ENCODE data around the gene GAB3. TPM values are rescaled to one million over a fixed set of nuclear protein-coding genes. Genes with fewer than 3 reads are reported as not detected.

GAB3 gene
- polyA plus RNA-seq, 1 of the 3 experiments (the other 2 are of a cell fraction), result 4.5 TPM

- WGBS (ENCODE audit: low lambda C conversion rate), result 41% methylated on average over 2 of the region's 2 CpGs
- ChIA-PET POLR2A (no interaction called here), CTCF (interaction anchor here (1.3 kb wide), 1 partner anchor 8 kb away, joined by 4 read pairs; no protein-coding TSS in a partner anchor)
Observed at GRCh38 chrX:154739952-154740465, 10.9 kb downstream of the GAB3 start.

More at GRCh38 chrX:154739952-154740465, 10.9 kb downstream of the GAB3 start:
- Histone ChIP-seq H3K9me2 (no peaks in the 10 kb centered on the region), H3K9me3 (no peaks in the 10 kb centered on the region), H3K4me2 (no peak overlapping the region), H3F3A (replicated peaks; ENCODE audit: insufficient read depth) (peaks cover 13% of the 10 kb centered on the region), H4K20me1 (ENCODE audit: insufficient read depth) (no peaks in the 10 kb centered on the region), H3K79me2 (ENCODE audit: insufficient read depth) (no peaks in the 10 kb centered on the region), H3K27me3 (ENCODE audit: insufficient read depth) (no peaks in the 10 kb centered on the region), H3K27ac (ENCODE audit: low read depth in 2 of 2, low read length in 1 of 2) (no peak overlapping the region), H3K4me3 (ENCODE audit: low read depth in 2 of 2, low read length in 1 of 2) (no peak overlapping the region), H3K9ac (no peak overlapping the region), H2AFZ (ENCODE audit: low read depth) (no peak overlapping the region), H3K4me1 (ENCODE audit: control insufficient read depth in 1 of 2, insufficient read depth in 2 of 2, low read depth in 1 of 2, low read length in 1 of 2) (0 out of 4 replicates have a peak, but pooled peaks cover 0 to 15% of the 10 kb centered on the region in 2 experiments), H3K36me3 (replicated peaks in 1 of 2; ENCODE audit: control insufficient read depth in 1 of 2, insufficient read depth in 2 of 2, low read length in 1 of 2) (no peaks in the 10 kb centered on the region)
- TF ChIP-seq SMC3 (IDR thresholded peaks at IDR 0.05; ENCODE audit: low read depth, low read length) (no peak), YY1 (IDR thresholded peaks at IDR 0.05; ENCODE audit: low read depth) (no peak), MXI1 (IDR thresholded peaks at IDR 0.05; ENCODE audit: low read depth, low read length) (no peak), RXRA (IDR thresholded peaks at IDR 0.05; ENCODE audit: borderline replicate concordance, low read depth) (no peak), EZH2phosphoT487 (IDR thresholded peaks at IDR 0.05; ENCODE audit: borderline replicate concordance, low read depth) (no peak), JUND (IDR thresholded peaks at IDR 0.05) (no peak), IRF3 (IDR thresholded peaks at IDR 0.05; ENCODE audit: low read depth, low read length) (no peak), POLR2AphosphoS5 (IDR thresholded peaks at IDR 0.05; ENCODE audit: low read depth, low read length) (no peak), TAF1 (IDR thresholded peaks at IDR 0.05; ENCODE audit: borderline replicate concordance, low read depth, low read length) (no peak), RAD21 (IDR thresholded peaks at IDR 0.05; ENCODE audit: low read length) (no peak), FOXM1 (IDR thresholded peaks at IDR 0.05; ENCODE audit: low read depth) (no peak), RFX5 (IDR thresholded peaks at IDR 0.05; ENCODE audit: low read length) (no peak), FOXJ3 (CRISPR knock-in tag; IDR thresholded peaks at IDR 0.05) (no peak), EP300 (IDR thresholded peaks at IDR 0.05; ENCODE audit: borderline replicate concordance in 1 of 2, low read depth in 1 of 2, low read length in 1 of 2) (no peak), USF1 (IDR thresholded peaks at IDR 0.05; ENCODE audit: borderline replicate concordance, low read depth) (no peak), TCF12 (IDR thresholded peaks at IDR 0.05) (no peak), ZBTB33 (IDR thresholded peaks at IDR 0.05; ENCODE audit: borderline replicate concordance, low read depth) (no peak)
- DNase-seq, result no peak

All from SK-N-SH (cell line).